ENCODE data around the gene ANKEF1. TPM values are rescaled to one million over a fixed set of nuclear protein-coding genes. Genes with fewer than 3 reads are reported as not detected.
A peak's percentile ranks its signal among the peaks of the same experiment; 100 is the strongest.

Gene ANKEF1
- total and polyA plus RNA-seq, 7 experiments from 2014 or later, result 1.5 to 8.9 (median 5.8) TPM

GRCh38 chr20:10042086-10042485 is 7.3 kb downstream of the ANKEF1 start:
- no peak overlapping the region for H3K4me3 Mint-ChIP-seq
- H3K27ac Mint-ChIP-seq, result peak overlapping the region in 2 of 9 donors; percentile 5 to 48
- H3K27ac ChIP-seq (ENCODE audit: low read depth, low read length), result no peak overlapping the region
- no peaks in the 10 kb centered on the region for H3K27me3 ChIP-seq (ENCODE audit: control insufficient read depth in 2 of 2, insufficient read depth in 2 of 2, low read length in 2 of 2)
- H3K4me1 ChIP-seq (ENCODE audit: control insufficient read depth in 2 of 2, insufficient read depth in 2 of 2, low read length in 2 of 2), result no peaks in the 10 kb centered on the region
- H3K4me1 Mint-ChIP-seq, result peaks cover 0 to 18% (median 2%) of the 10 kb centered on the region in 7 donors
- H3K27me3 Mint-ChIP-seq, result no peaks in the 10 kb centered on the region
- CTCF ChIA-PET, result no interaction called here
- H3K9me3 ChIP-seq (ENCODE audit: control insufficient read depth in 2 of 3, low read length in 3 of 3), result no peaks in the 10 kb centered on the region
- peaks cover 3 to 32% (median 14%) of the 10 kb centered on the region in 5 donors for H3K36me3 Mint-ChIP-seq
- DNase-seq (no peak), ATAC-seq (no peak)
- H3K9me3 Mint-ChIP-seq, result no peaks in the 10 kb centered on the region
- POLR2A ChIA-PET, result interaction anchor here (0.7 kb wide), 1 partner anchor 65 kb away, joined by 4 read pairs; no protein-coding TSS in a partner anchor
- peaks cover 0 to 26% (median 4%) of the 10 kb centered on the region in 3 experiments for H3K36me3 ChIP-seq (ENCODE audit: control insufficient read depth in 2 of 3, insufficient read depth in 3 of 3, low read length in 3 of 3)
- intact Hi-C loops (cut with micrococcal nuclease), result no loop called here
- no peak overlapping the region for H3K4me3 ChIP-seq (ENCODE audit: low read length)

DNA sequence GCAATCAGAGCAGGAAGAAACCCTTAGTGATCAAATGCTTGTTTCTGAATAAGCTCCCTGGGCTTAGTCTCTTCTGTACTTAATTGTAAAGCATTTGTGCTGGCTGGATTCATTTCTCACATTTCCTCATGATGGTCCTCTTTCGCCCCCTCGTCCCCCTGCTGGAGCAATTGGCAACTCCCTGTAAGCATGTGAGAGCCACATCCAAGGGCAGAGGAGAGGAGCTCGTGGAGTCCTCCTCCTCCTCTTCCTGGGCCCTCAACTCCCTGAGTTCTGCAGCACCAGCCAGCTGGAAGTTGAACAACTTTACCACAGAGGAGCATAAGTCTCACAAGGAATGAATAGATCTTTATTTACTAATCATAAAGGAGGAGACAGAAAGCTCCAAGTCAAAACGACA is 12.6 kb downstream of the ANKEF1 start:
- no peak overlapping the region for H3K4me3 ChIP-seq (ENCODE audit: low read length)
- peaks cover 0 to 36% (median 19%) of the 10 kb centered on the region in 5 donors for H3K36me3 Mint-ChIP-seq
- no peak overlapping the region for H3K27ac ChIP-seq (ENCODE audit: low read depth, low read length)
- no peaks in the 10 kb centered on the region for H3K27me3 Mint-ChIP-seq
- CTCF ChIA-PET, result interaction anchor here (1.5 kb wide), 1 partner anchor 69 kb away, joined by 3 read pairs; no protein-coding TSS in a partner anchor
- peaks cover 0 to 6% (median 0%) of the 10 kb centered on the region in 7 donors for H3K4me1 Mint-ChIP-seq
- H3K27ac Mint-ChIP-seq, result no peak overlapping the region
- no peak overlapping the region for H3K4me3 Mint-ChIP-seq
- no peaks in the 10 kb centered on the region for H3K9me3 ChIP-seq (ENCODE audit: control insufficient read depth in 2 of 3, low read length in 3 of 3)
- no peaks in the 10 kb centered on the region for H3K9me3 Mint-ChIP-seq
- peaks cover 0 to 27% (median 7%) of the 10 kb centered on the region in 3 experiments for H3K36me3 ChIP-seq (ENCODE audit: control insufficient read depth in 2 of 3, insufficient read depth in 3 of 3, low read length in 3 of 3)
- POLR2A ChIA-PET, result no interaction called here
- intact Hi-C loops (cut with micrococcal nuclease), result no loop called here
- ATAC-seq (no peak), DNase-seq (no peak)
- no peaks in the 10 kb centered on the region for H3K4me1 ChIP-seq (ENCODE audit: control insufficient read depth in 2 of 2, insufficient read depth in 2 of 2, low read length in 2 of 2)
- H3K27me3 ChIP-seq (ENCODE audit: control insufficient read depth in 2 of 2, insufficient read depth in 2 of 2, low read length in 2 of 2), result no peaks in the 10 kb centered on the region

GRCh38 chr20:10051185-10051584 is 16.4 kb downstream of the ANKEF1 start:
- ATAC-seq (no peak), DNase-seq (no peak)
- Mint-ChIP-seq H3K36me3 (peaks cover 4 to 54% (median 42%) of the 10 kb centered on the region in 5 donors), H3K27ac (no peak overlapping the region), H3K27me3 (no peaks in the 10 kb centered on the region), H3K4me3 (no peak overlapping the region), H3K9me3 (no peaks in the 10 kb centered on the region), H3K4me1 (no peaks in the 10 kb centered on the region)
- Histone ChIP-seq H3K9me3 (ENCODE audit: control insufficient read depth in 2 of 3, low read length in 3 of 3) (no peaks in the 10 kb centered on the region), H3K4me1 (ENCODE audit: control insufficient read depth in 2 of 2, insufficient read depth in 2 of 2, low read length in 2 of 2) (no peaks in the 10 kb centered on the region), H3K27ac (ENCODE audit: low read depth, low read length) (no peak overlapping the region), H3K4me3 (ENCODE audit: low read length) (no peak overlapping the region), H3K27me3 (ENCODE audit: control insufficient read depth in 2 of 2, insufficient read depth in 2 of 2, low read length in 2 of 2) (no peaks in the 10 kb centered on the region), H3K36me3 (ENCODE audit: control insufficient read depth in 2 of 3, insufficient read depth in 3 of 3, low read length in 3 of 3) (peaks cover 0 to 37% (median 6%) of the 10 kb centered on the region in 3 experiments)
- CTCF ChIA-PET, result no interaction called here
- intact Hi-C loops (cut with micrococcal nuclease), result no loop called here
- POLR2A ChIA-PET, result no interaction called here

DNA sequence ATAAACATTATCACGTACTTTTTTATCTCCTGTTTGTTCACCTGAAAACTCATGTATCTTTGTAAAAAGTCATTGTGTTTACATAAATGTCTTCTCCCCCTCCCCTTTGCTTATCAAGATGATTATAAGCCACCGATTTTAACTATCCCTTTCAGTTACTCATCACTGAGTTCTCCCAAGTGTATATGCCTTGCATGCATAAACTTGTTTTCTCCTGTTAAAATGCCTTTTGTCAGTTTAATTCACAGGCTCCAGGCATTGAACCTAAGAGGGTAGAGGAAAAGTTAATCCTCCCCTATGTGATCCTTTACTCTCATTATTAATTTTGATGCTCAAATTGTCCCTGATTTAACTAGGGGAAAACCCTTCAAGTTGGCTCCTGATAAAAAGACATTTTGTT is 24.2 kb downstream of the ANKEF1 start:
- DNase-seq, result no peak
- H3K4me3 Mint-ChIP-seq, result no peak overlapping the region
- no peaks in the 10 kb centered on the region for H3K4me1 Mint-ChIP-seq
- H3K4me3 ChIP-seq (ENCODE audit: low read length), result no peak overlapping the region
- no peaks in the 10 kb centered on the region for H3K4me1 ChIP-seq (ENCODE audit: control insufficient read depth in 2 of 2, insufficient read depth in 2 of 2, low read length in 2 of 2)
- ChIA-PET CTCF (no interaction called here), POLR2A (no interaction called here)
- peaks cover 0 to 2% (median 0%) of the 10 kb centered on the region in 11 donors for H3K9me3 Mint-ChIP-seq
- H3K27me3 Mint-ChIP-seq, result peaks cover 0 to 10% (median 7%) of the 10 kb centered on the region in 5 donors
- no peaks in the 10 kb centered on the region for H3K9me3 ChIP-seq (ENCODE audit: control insufficient read depth in 2 of 3, low read length in 3 of 3)
- ATAC-seq, result no peak
- no peak overlapping the region for H3K27ac ChIP-seq (ENCODE audit: low read depth, low read length)
- H3K36me3 Mint-ChIP-seq, result peaks cover 0 to 43% (median 32%) of the 10 kb centered on the region in 5 donors
- H3K27me3 ChIP-seq (ENCODE audit: control insufficient read depth in 2 of 2, insufficient read depth in 2 of 2, low read length in 2 of 2), result no peaks in the 10 kb centered on the region
- H3K27ac Mint-ChIP-seq, result no peak overlapping the region
- H3K36me3 ChIP-seq (ENCODE audit: control insufficient read depth in 2 of 3, insufficient read depth in 3 of 3, low read length in 3 of 3), result peaks cover 0 to 26% (median 3%) of the 10 kb centered on the region in 3 experiments
- intact Hi-C loops (cut with micrococcal nuclease), result no loop called here

DNA sequence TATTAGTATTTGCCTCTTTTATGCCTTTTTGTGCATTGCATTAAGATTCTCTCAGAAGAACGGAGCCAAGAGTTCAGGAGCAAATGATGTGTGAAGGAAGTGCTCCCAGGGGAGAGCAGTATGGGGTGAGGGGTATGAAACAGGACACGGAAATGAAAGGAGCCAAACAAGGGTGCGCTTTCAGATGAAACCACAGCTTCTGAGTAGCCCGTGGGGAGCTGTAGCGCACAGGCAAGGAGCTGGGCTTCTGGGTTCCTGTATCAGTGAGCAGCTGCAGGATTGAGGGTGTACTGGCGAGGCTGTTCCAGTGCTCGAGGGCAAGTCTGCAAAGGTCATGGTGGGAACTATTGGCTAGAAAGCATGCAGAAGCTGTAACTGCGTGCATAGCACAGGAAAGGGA is 25.4 kb downstream of the ANKEF1 start:
- ChIA-PET CTCF (no interaction called here), POLR2A (no interaction called here)
- H3K27me3 Mint-ChIP-seq, result peaks cover 0 to 21% (median 11%) of the 10 kb centered on the region in 5 donors
- H3K4me1 Mint-ChIP-seq, result no peaks in the 10 kb centered on the region
- H3K36me3 Mint-ChIP-seq, result peaks cover 0 to 32% (median 21%) of the 10 kb centered on the region in 5 donors
- Histone ChIP-seq H3K4me1 (ENCODE audit: control insufficient read depth in 2 of 2, insufficient read depth in 2 of 2, low read length in 2 of 2) (no peaks in the 10 kb centered on the region), H3K36me3 (ENCODE audit: control insufficient read depth in 2 of 3, insufficient read depth in 3 of 3, low read length in 3 of 3) (peaks cover 0 to 14% (median 0%) of the 10 kb centered on the region in 3 experiments), H3K27me3 (ENCODE audit: control insufficient read depth in 2 of 2, insufficient read depth in 2 of 2, low read length in 2 of 2) (no peaks in the 10 kb centered on the region), H3K27ac (ENCODE audit: low read depth, low read length) (no peak overlapping the region), H3K9me3 (ENCODE audit: control insufficient read depth in 2 of 3, low read length in 3 of 3) (no peaks in the 10 kb centered on the region), H3K4me3 (ENCODE audit: low read length) (no peak overlapping the region)
- ATAC-seq (no peak), DNase-seq (no peak)
- H3K9me3 Mint-ChIP-seq, result peaks cover 0 to 2% (median 0%) of the 10 kb centered on the region in 11 donors
- intact Hi-C loops (cut with micrococcal nuclease), result no loop called here
- no peak overlapping the region for H3K4me3 Mint-ChIP-seq
- no peak overlapping the region for H3K27ac Mint-ChIP-seq

DNA sequence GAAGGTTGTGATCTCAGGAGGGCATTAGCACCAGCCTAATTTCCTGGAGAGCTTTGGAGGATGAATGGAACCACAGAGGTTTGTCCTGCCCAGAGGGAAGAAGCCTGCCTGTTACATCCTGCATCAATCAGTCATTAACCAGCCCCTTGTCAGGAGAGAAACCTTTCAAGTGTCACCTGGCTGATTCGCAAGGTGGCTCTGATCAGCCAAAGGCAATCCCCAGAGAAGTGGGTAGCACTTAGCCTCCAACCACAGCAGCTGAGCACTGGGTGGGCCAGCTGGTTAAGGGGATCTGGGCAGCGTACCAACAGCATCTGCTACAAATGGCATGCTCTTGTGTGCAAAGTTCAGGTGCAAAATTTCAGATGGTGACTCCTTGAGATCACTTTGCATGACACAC is 26.9 kb downstream of the ANKEF1 start:
- H3K4me1 Mint-ChIP-seq, result no peaks in the 10 kb centered on the region
- H3K27ac Mint-ChIP-seq, result no peak overlapping the region
- Histone ChIP-seq H3K9me3 (ENCODE audit: control insufficient read depth in 2 of 3, low read length in 3 of 3) (no peaks in the 10 kb centered on the region), H3K27me3 (ENCODE audit: control insufficient read depth in 2 of 2, insufficient read depth in 2 of 2, low read length in 2 of 2) (no peaks in the 10 kb centered on the region), H3K4me3 (ENCODE audit: low read length) (no peak overlapping the region), H3K36me3 (ENCODE audit: control insufficient read depth in 2 of 3, insufficient read depth in 3 of 3, low read length in 3 of 3) (peaks cover 0 to 5% (median 0%) of the 10 kb centered on the region in 3 experiments), H3K27ac (ENCODE audit: low read depth, low read length) (no peak overlapping the region), H3K4me1 (ENCODE audit: control insufficient read depth in 2 of 2, insufficient read depth in 2 of 2, low read length in 2 of 2) (no peaks in the 10 kb centered on the region)
- no peak for ATAC-seq
- intact Hi-C loops (cut with micrococcal nuclease), result no loop called here
- H3K36me3 Mint-ChIP-seq, result peaks cover 0 to 20% (median 9%) of the 10 kb centered on the region in 5 donors
- ChIA-PET POLR2A (no interaction called here), CTCF (no interaction called here)
- no peak overlapping the region for H3K4me3 Mint-ChIP-seq
- peaks cover 0 to 2% (median 0%) of the 10 kb centered on the region in 11 donors for H3K9me3 Mint-ChIP-seq
- peaks cover 0 to 25% (median 19%) of the 10 kb centered on the region in 5 donors for H3K27me3 Mint-ChIP-seq
- DNase-seq, result no peak

GRCh38 chr20:10063482-10063881 is 28.7 kb downstream of the ANKEF1 start:
- ATAC-seq, result no peak
- Mint-ChIP-seq H3K27me3 (peaks cover 0 to 35% (median 19%) of the 10 kb centered on the region in 5 donors), H3K9me3 (peaks cover 0 to 4% (median 0%) of the 10 kb centered on the region in 11 donors), H3K27ac (no peak overlapping the region), H3K4me3 (no peak overlapping the region), H3K36me3 (peaks cover 0 to 7% (median 0%) of the 10 kb centered on the region in 5 donors), H3K4me1 (no peaks in the 10 kb centered on the region)
- Histone ChIP-seq H3K4me3 (ENCODE audit: low read length) (no peak overlapping the region), H3K4me1 (ENCODE audit: control insufficient read depth in 2 of 2, insufficient read depth in 2 of 2, low read length in 2 of 2) (no peaks in the 10 kb centered on the region), H3K27ac (ENCODE audit: low read depth, low read length) (no peak overlapping the region), H3K36me3 (ENCODE audit: control insufficient read depth in 2 of 3, insufficient read depth in 3 of 3, low read length in 3 of 3) (no peaks in the 10 kb centered on the region), H3K9me3 (ENCODE audit: control insufficient read depth in 2 of 3, low read length in 3 of 3) (no peaks in the 10 kb centered on the region), H3K27me3 (ENCODE audit: control insufficient read depth in 2 of 2, insufficient read depth in 2 of 2, low read length in 2 of 2) (no peaks in the 10 kb centered on the region)
- intact Hi-C loops (cut with micrococcal nuclease), result no loop called here
- ChIA-PET POLR2A (no interaction called here), CTCF (no interaction called here)
- no peak for DNase-seq

All from naive thymus-derived CD4-positive, alpha-beta T cell (primary cell).